ENCODE measurements around the gene SGIP1. TPM values are rescaled to one million over a fixed set of nuclear protein-coding genes. Genes with fewer than 3 reads are reported as not detected.
"Not testable (repeated sequence)": the region's sequence is repeated elsewhere in the genome, so short reads cannot be mapped to it uniquely, and the experiment has no call there.

Gene SGIP1
- total and polyA plus RNA-seq, 2 experiments from 2014 or later: 3.3 to 8.8 TPM

GRCh38 chr1:66728021-66728420, 194.1 kb downstream of the SGIP1 start:
- DNase-seq (ENCODE audit: low read depth in 1 of 2, low spot score in 1 of 2): peak in 1 of 2 donors; percentile 47
- H3K36me3 ChIP-seq: no peaks in the 10 kb centered on the region
- no peak overlapping the region for H3K4me3 ChIP-seq
- peaks cover 7% of the 10 kb centered on the region for H3K4me1 ChIP-seq (ENCODE audit: low read depth)
- TF ChIP-seq CTCF (IDR thresholded peaks at IDR 0.05; ENCODE audit: low read depth, low read length): no peak
- H3K27ac ChIP-seq: no peak overlapping the region
- H3K27me3 ChIP-seq: no peaks in the 10 kb centered on the region
- H3K9me3 ChIP-seq (ENCODE audit: low read depth): no peaks in the 10 kb centered on the region

GRCh38 chr1:66728716-66729115, 194.8 kb downstream of the SGIP1 start:
- not testable (repeated sequence) for H3K4me1 ChIP-seq (ENCODE audit: low read depth); H3K27ac ChIP-seq; H3K9me3 ChIP-seq (ENCODE audit: low read depth); DNase-seq (ENCODE audit: low read depth in 1 of 2, low spot score in 1 of 2); H3K36me3 ChIP-seq; H3K4me3 ChIP-seq; H3K27me3 ChIP-seq

- no peak for TF ChIP-seq CTCF (IDR thresholded peaks at IDR 0.05; ENCODE audit: low read depth, low read length)
- peak in 1 of 2 donors; percentile 25 for DNase-seq (ENCODE audit: low read depth in 1 of 2, low spot score in 1 of 2)
- no peaks in the 10 kb centered on the region for H3K9me3 ChIP-seq (ENCODE audit: low read depth)
- H3K27ac ChIP-seq: no peak overlapping the region
- H3K4me1 ChIP-seq (ENCODE audit: low read depth): no peaks in the 10 kb centered on the region
- no peaks in the 10 kb centered on the region for H3K27me3 ChIP-seq
- no peak overlapping the region for H3K4me3 ChIP-seq
- H3K36me3 ChIP-seq: no peaks in the 10 kb centered on the region
Observed at GRCh38 chr1:66729119-66729518, 195.2 kb downstream of the SGIP1 start.

- Histone ChIP-seq H3K36me3 (no peaks in the 10 kb centered on the region), H3K27me3 (no peaks in the 10 kb centered on the region), H3K4me1 (ENCODE audit: low read depth) (no peaks in the 10 kb centered on the region), H3K9me3 (ENCODE audit: low read depth) (no peaks in the 10 kb centered on the region), H3K27ac (no peak overlapping the region), H3K4me3 (no peak overlapping the region)
- no peak for DNase-seq (ENCODE audit: low read depth in 1 of 2, low spot score in 1 of 2)
- TF ChIP-seq CTCF (IDR thresholded peaks at IDR 0.05; ENCODE audit: low read depth, low read length): no peak
Observed at GRCh38 chr1:66729523-66729922, 195.6 kb downstream of the SGIP1 start.

- Histone ChIP-seq H3K4me1 (ENCODE audit: low read depth) (no peaks in the 10 kb centered on the region), H3K36me3 (no peaks in the 10 kb centered on the region), H3K27ac (no peak overlapping the region), H3K4me3 (no peak overlapping the region), H3K9me3 (ENCODE audit: low read depth) (no peaks in the 10 kb centered on the region), H3K27me3 (no peaks in the 10 kb centered on the region)
- no peak for TF ChIP-seq CTCF (IDR thresholded peaks at IDR 0.05; ENCODE audit: low read depth, low read length)
- no peak for DNase-seq (ENCODE audit: low read depth in 1 of 2, low spot score in 1 of 2)
Observed at GRCh38 chr1:66730462-66730861, 196.5 kb downstream of the SGIP1 start.

- no peak for DNase-seq (ENCODE audit: low read depth in 1 of 2, low spot score in 1 of 2)
- H3K4me3 ChIP-seq: no peak overlapping the region
- H3K36me3 ChIP-seq: no peaks in the 10 kb centered on the region
- H3K27ac ChIP-seq: no peak overlapping the region
- H3K4me1 ChIP-seq (ENCODE audit: low read depth): no peaks in the 10 kb centered on the region
- H3K9me3 ChIP-seq (ENCODE audit: low read depth): no peaks in the 10 kb centered on the region
- no peaks in the 10 kb centered on the region for H3K27me3 ChIP-seq
- TF ChIP-seq CTCF (IDR thresholded peaks at IDR 0.05; ENCODE audit: low read depth, low read length): no peak
Observed at GRCh38 chr1:66731170-66731865, 197.4 kb downstream of the SGIP1 start.
